A673 (cell line): ENCODE results near the gene SLC35F6. TPM values are rescaled to one million over a fixed set of nuclear protein-coding genes. Genes with fewer than 3 reads are reported as not detected.

ENCODE experiments used
- BruUV-seq: library from RNA; stranded (reverse); fragments of 400-500 nt; replicated peaks from 2 replicates; lab custom pipeline; 2021; lab: Mats Ljungman, UMichigan
- CTCF ChIA-PET: fragments of 300-600 bp; sonication (Branson Sonifier 250); formaldehyde crosslinking; loops from one replicate; lab custom pipeline; 2022; ENCODE audit warnings: antibody characterized with exemption; lab: Charles Lee
- POLR2A ChIA-PET: fragments of 300-600 bp; sonication (Branson Sonifier 250); formaldehyde crosslinking; loops from one replicate; lab custom pipeline; 2022; ENCODE audit warnings: antibody characterized with exemption; ENCODE audit not compliant: low non-redundant PET; lab: Charles Lee
- DNase-seq: peaks from one replicate; pipeline ENCODE4 v3.0.0-alpha.2; 2015; ENCODE audit warnings: low spot score
- H3K27ac ChIP-seq: fragments of 200-600 bp; sonication (generic); 2 replicates; pipeline ENCODE4 v1.5.1; 2016; ENCODE audit warnings: mixed run types, low read depth, mild to moderate bottlenecking, mixed read lengths, antibody characterized with exemption, low read length; ENCODE audit not compliant: poor library complexity, severe bottlenecking
- H3K27me3 ChIP-seq: fragments of 200-600 bp; sonication (generic); replicated peaks from 2 replicates; pipeline ENCODE4 v1.6.1; 2017; ENCODE audit warnings: mixed run types, low read depth, mild to moderate bottlenecking, mixed read lengths, antibody characterized with exemption, low read length; ENCODE audit not compliant: insufficient read depth, poor library complexity
- H3K36me3 ChIP-seq: fragments of 200-600 bp; sonication (generic); 2 replicates; pipeline ENCODE4 v1.6.1; 2016; ENCODE audit warnings: mixed run types, mild to moderate bottlenecking, mixed read lengths, antibody characterized with exemption, low read length; ENCODE audit not compliant: insufficient read depth, poor library complexity, severe bottlenecking
- H3K4me1 ChIP-seq: fragments of 200-600 bp; sonication (generic); 2 replicates; pipeline ENCODE4 v1.6.1; 2017; ENCODE audit warnings: mixed run types, mild to moderate bottlenecking, mixed read lengths, antibody characterized with exemption, low read length; ENCODE audit not compliant: insufficient read depth, poor library complexity, severe bottlenecking
- H3K4me3 ChIP-seq: fragments of 200-600 bp; sonication (generic); 2 replicates; pipeline ENCODE4 v1.5.1; 2016; ENCODE audit warnings: low read depth, mixed run types, mild to moderate bottlenecking, mixed read lengths, low read length; ENCODE audit not compliant: poor library complexity, severe bottlenecking
- H3K9me3 ChIP-seq: fragments of 200-600 bp; sonication (generic); 2 replicates; pipeline ENCODE4 v1.6.1; 2016; ENCODE audit warnings: mixed run types, low read depth, mild to moderate bottlenecking, mixed read lengths, antibody characterized with exemption, low read length; ENCODE audit not compliant: poor library complexity, severe bottlenecking
- EZH2 ChIP-seq: fragments of 200-600 bp; sonication (generic); IDR thresholded peaks from 2 replicates; pipeline ENCODE4 v1.6.1; 2017; ENCODE audit warnings: borderline replicate concordance, low read depth, mild to moderate bottlenecking, mixed read lengths, antibody characterized with exemption, low read length; ENCODE audit not compliant: poor library complexity, severe bottlenecking
- intact Hi-C: fragments of 100-400 bp; cut with micrococcal nuclease; formaldehyde crosslinking; loops from one replicate; pipeline ENCODE4 v1.10.0; 2022; ENCODE audit not compliant: unreplicated experiment
- total RNA-seq: library from RNA; stranded (reverse); gene quantifications from 2 replicates; pipeline ENCODE4 v1.2.3, GENCODE V29; 2021
- TF ChIP-seq, protein P1 (sequence below): fragments of 300-800, 200-600 bp; sonication (generic); conservative IDR thresholded peaks from 2 replicates; pipeline ENCODE4 v1.5.1; 2017; ENCODE audit warnings: low read depth, mild to moderate bottlenecking, antibody characterized with exemption, low read length, moderate library complexity, mixed read lengths

The SLC35F6 gene
- total RNA-seq, 1 experiment from 2014 or later: 33.2 TPM

DNA sequence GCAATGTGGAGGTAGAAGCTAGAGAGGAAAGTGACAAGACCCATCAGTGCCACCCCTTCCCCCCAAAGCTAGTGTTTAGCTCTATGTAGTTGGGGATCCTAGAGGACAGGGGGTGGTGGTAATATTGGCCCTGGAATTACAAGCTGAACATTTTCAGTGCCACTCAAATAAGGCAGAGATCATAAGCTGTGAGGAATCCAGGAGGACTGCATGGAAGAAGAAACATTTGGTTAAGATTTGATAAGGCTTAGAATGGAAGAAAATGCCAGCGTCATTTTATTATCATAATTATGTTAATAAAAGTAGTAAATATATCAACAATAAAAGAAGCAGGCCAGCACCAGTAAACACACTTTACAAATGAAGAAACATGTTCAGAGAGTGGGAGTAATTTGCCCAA, 37.9 kb upstream of the SLC35F6 start:
- ChIA-PET POLR2A (no interaction called here), CTCF (no interaction called here)
- TF ChIP-seq, protein P1, sequence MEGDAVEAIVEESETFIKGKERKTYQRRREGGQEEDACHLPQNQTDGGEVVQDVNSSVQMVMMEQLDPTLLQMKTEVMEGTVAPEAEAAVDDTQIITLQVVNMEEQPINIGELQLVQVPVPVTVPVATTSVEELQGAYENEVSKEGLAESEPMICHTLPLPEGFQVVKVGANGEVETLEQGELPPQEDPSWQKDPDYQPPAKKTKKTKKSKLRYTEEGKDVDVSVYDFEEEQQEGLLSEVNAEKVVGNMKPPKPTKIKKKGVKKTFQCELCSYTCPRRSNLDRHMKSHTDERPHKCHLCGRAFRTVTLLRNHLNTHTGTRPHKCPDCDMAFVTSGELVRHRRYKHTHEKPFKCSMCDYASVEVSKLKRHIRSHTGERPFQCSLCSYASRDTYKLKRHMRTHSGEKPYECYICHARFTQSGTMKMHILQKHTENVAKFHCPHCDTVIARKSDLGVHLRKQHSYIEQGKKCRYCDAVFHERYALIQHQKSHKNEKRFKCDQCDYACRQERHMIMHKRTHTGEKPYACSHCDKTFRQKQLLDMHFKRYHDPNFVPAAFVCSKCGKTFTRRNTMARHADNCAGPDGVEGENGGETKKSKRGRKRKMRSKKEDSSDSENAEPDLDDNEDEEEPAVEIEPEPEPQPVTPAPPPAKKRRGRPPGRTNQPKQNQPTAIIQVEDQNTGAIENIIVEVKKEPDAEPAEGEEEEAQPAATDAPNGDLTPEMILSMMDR: no peak
- TF ChIP-seq EZH2: no peak
- intact Hi-C loops: no loop called here
- H3K27ac ChIP-seq: no peak overlapping the region
- H3K4me3 ChIP-seq: no peak overlapping the region
- BruUV-seq: no TSS peak
- H3K9me3 ChIP-seq: no peaks in the 10 kb centered on the region
- H3K4me1 ChIP-seq: no peaks in the 10 kb centered on the region
- no peak for DNase-seq
- no peaks in the 10 kb centered on the region for H3K36me3 ChIP-seq
- no peaks in the 10 kb centered on the region for H3K27me3 ChIP-seq

- BruUV-seq: no TSS peak
- POLR2A ChIA-PET: no interaction called here
- Histone ChIP-seq H3K36me3 (no peaks in the 10 kb centered on the region), H3K27ac (no peak overlapping the region), H3K4me1 (no peaks in the 10 kb centered on the region), H3K9me3 (no peaks in the 10 kb centered on the region), H3K4me3 (no peak overlapping the region), H3K27me3 (no peaks in the 10 kb centered on the region)
- intact Hi-C loops: no loop called here
- no peak for DNase-seq
- TF ChIP-seq EZH2: no peak
- TF ChIP-seq, protein P1: no peak
- CTCF ChIA-PET: no interaction called here
These were observed 36.2 kb upstream of the SLC35F6 start for GRCh38 chr2:26727641-26728561.

DNA sequence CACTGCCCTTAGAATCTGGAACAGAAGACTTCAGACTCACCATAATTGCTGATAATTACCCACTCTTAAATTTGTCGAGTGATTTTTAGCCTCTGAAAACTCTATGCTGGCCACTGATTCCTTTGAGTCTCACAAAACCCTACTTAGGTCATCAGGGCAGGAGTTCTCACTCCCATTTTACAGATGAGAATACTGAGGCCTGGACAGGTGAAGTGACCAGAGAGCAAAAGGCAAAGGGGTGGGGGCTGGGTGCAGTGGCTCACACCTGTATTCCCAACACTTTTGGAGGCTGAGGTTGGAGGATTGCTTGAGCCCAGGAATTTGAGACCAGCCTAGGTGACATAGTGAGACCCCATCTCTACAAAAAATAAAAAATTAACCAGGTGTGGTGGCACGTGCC, 34.8 kb upstream of the SLC35F6 start:
- no TSS peak for BruUV-seq
- TF ChIP-seq, protein P1: no peak
- no peak for TF ChIP-seq EZH2
- POLR2A ChIA-PET: no interaction called here
- H3K9me3 ChIP-seq: no peaks in the 10 kb centered on the region
- intact Hi-C loops: no loop called here
- no peak for DNase-seq
- no peak overlapping the region for H3K4me3 ChIP-seq
- H3K36me3 ChIP-seq: no peaks in the 10 kb centered on the region
- CTCF ChIA-PET: no interaction called here
- no peaks in the 10 kb centered on the region for H3K27me3 ChIP-seq
- no peak overlapping the region for H3K27ac ChIP-seq
- H3K4me1 ChIP-seq: no peaks in the 10 kb centered on the region
